Activated CD4-positive, CD25-positive, alpha-beta regulatory T cell treated with anti-CD3 and anti-CD28 coated beads, Interleukin-2, amount 50 U/mL, for 16 hours (primary cell): ENCODE results near the gene HSPA1L.

Experiments used
- DNase-seq: peaks from one replicate; pipeline ENCODE4 v3.0.0-alpha.2; 2020; ENCODE audit warnings: low read depth, low spot score

Gene HSPA1L

DNA sequence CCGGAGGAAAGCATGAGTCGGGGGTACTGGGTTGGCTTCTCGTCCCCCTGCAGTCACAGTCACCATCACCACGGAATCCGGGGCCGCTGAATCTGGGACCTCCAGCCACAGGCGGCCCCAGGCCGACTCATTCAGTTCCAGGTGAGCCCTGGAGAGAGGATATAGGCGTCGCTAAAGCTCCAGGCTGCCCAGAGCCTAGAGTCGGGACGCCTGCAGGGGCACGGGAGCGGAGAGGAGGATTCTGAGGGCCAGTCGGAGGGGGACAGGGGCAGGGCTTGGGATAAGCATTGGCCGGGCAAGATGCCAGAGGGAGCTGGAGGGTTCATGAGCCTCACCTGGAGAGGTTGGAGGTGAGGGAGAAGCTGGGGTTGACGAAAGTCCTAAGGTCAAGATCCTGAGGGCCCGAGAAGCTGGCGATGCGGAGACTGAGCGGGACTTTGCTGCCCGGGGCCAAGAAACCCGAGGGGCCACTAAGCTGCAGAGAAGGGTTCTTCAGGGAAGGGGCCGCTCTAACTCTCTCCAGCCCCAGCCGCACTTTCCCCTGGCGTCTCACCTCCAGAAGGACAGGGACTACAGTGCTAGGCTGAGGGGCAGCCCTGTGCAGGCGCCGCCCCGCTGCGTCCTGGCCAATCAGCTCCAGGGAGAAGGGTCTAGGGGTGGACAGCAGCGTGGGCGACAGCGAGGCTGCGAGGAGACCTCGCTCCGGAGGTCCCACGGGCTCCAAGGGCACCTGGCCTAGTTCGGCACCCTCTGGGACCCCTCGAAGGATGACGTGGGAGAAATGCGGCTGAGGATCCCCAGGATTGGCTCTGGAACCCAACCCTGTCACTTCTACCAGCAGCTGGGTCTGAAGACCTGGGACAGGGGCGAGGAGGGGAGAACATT, 48.9 kb downstream of the HSPA1L start:
- DNase-seq: no peak

DNA sequence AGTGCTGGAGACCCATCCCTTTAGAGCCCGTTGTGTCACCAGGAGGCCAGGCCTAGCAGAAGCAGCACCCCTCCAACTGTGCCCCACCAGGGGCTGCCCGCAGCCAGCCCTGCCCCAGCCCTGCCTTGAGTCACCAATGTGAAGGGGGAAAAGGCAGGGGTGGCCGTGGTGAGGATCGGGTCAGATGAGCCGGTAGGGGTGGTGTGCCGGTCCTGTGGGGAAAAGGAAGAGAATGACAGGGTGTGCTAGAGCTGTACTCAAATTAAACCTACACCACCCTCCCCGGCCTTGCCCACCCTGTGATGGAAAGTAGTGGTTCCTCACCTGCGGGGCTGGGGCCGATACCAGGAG, 49.5 kb downstream of the HSPA1L start:
- no peak for DNase-seq

DNA sequence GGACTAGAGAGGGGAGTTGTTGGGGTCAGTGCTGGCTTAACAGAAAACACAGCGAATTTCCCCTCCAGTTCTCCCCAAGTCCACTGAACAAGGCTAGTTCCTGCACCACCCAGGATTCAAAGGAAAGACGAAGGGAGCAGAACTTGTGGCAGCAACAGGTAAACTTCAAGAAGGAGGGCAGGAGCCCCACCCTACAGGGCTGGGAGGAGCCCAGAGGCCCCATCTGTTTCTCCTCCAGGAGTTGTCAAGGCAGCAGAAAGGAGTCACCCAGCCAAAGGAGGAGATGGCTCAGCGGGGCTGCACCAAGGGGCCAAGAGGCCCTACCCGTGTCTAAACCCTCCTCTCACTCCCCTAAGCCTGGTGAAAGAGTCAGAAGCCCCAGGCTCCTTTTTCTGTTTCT, 50.9 kb downstream of the HSPA1L start:
- DNase-seq: no peak

DNA sequence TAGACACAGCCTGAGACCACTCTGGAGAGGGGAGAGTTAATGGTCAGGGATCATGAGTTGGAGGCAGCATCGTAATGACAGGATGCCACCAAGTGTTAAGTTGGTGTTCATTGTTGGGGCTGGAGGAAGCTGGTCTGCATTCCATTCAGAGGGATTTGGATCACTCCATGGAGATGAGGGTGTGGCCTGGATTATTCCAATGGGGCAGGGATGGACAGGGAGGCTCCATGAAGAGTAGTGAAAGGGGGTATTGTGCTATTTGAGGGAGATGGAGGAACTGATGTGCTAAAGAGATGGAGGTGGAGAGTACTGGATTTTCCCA, 51.5 kb downstream of the HSPA1L start:
- no peak for DNase-seq

DNA sequence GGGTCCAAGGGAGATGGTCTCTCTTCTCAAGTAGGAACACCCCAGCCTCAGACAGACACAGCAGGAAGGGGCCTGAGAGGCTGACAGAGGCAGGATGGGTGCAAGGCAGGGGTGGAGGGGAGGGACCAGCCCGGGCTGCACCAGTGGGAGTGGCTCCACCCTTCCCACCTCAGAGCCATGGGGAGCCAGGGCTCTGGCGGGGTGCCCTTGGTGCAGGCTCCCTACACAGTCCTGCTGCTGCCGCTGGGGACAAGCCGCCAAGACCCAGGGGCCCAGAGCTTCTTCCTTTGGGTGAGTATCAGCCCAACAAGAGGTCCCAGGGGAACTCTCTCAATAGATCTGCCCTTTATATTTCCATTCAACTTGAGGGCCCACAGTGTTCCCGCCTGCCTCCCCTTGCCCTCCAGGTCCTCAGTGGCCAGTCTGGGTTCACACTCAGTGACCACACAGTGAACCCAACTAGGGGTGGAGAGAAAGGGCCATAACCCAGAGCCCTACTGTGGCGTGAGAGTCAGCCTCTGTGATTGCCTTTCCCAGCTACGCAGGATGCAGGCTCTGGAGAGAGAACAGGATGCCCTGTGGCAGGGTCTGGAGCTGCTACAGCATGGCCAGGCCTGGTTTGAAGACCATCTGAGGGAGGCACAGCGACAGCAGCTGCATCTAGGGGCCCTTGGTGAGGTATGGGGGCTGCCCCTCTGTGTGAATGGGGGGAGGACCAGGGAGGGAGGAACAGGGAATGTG, 52.0 kb downstream of the HSPA1L start:
- DNase-seq: no peak

DNA sequence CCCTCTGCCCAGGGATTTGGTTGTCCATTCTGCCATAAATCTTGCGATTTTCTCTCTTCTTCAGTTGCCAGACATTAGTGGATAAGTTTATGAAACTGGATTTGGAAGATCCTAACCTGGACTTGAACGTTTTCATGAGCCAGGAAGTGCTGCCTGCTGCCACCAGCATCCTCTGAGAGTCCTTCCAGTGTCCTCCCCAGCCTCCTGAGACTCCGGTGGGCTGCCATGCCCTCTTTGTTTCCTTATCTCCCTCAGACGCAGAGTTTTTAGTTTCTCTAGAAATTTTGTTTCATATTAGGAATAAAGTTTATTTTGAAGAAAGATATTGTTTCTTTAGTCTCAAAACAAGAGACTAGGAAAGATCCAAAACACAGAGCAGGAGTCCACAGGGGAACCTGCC, 52.7 kb downstream of the HSPA1L start, which contains the start of gene SAPCD1:
SAPCD1 (plus strand) TSS at position 301 of the 400 bp plus-strand sequence. CDS start 399 bp downstream, outside the sequence.
- no peak for DNase-seq

DNA sequence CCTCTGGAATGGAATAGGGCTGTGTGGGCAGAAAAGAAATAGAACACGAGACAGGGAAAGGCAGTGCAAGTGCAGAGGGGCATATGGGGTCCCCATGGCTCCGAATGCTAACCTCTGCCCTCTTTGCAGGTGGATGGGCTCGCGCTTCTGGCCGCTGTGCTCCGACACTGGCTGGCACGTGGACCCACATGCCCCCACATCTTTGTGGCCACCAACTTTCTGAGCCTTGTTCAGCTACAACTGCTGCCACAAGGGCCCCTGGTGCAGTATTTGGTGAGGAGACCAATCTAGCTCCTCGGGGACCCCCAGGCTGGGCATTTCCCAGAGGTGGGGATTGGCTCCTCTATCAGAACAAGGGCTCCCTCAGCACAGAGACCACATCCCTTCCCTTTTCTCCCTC, 53.7 kb downstream of the HSPA1L start:
- no peak for DNase-seq

DNA sequence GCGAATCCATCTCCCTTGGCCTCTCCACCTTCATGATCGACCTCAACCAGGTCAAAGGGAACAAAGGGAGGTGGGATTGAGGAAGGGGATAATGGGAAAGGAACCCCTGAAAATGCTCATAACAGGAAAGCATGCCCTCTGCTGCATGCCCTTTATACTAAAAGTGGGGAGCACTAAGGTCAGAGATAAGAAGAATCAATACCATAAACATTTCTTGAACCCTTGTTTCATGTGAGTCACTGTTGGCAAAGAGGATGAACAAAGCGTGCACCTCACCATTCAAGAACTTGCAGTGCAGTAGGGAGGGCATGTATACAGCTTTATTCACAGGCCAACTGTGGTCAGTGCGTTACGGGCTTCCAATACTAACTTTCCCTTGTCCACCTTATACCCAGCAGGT, 54.3 kb downstream of the HSPA1L start:
- no peak for DNase-seq
